Stimulated activated CD8-positive, alpha-beta memory T cell treated with anti-CD3 and anti-CD28 coated beads, Interleukin-2, amount 100 ng/mL, for 1 hour (primary cell): ENCODE results near the gene PSMD9.

Source experiments
- DNase-seq, 2 donors: peaks; one replicate each; pipeline ENCODE4 v3.0.0-alpha.2; 2020; ENCODE audit warnings: low read depth in 2 of 2

The PSMD9 gene

DNA sequence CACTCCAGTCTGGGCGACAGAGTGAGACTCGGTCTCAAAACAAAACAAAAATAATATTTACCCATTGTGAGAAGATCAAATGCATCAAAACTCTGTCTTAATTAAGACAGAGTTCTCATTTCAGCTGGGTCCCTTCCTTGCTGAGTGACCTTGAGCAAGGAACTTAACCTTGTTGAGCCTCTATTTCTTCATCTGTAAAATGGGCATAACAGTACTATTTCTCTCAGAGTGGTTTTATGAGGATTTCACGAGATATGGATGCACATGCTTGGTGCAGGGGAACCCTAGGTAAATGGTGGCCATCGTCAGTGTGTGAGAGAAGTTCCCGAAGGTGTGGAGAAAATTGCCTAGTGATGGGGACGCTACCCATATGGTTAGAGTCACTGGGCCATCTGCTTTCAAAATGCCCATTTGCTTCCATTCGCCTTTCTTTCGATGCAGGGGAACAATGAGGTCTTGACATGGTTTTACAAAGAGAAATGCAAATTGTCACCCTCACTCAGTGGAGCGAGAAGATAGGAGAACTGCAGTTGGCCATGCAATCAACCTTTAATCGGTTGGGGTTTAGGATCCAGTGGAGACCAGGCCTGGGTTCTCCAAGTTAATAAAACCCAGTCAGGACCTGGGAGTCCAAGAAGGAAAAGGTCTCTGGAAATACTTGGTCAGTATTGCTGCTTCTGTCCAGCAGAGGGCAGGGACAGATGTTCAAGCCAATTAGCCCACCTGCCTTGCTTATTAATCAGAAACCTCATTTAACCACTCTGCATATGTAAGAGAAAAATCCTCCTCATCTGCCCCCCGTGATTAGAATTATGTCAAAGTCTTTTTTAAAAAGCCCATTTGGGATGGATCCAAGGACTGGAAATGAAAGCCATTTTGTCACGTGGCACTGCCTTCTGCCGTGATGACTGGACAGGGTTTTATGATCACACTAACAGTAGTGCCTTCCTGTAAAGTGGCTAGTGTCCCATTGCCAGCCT lies 67.0 kb downstream of the PSMD9 start:
- no peak for DNase-seq

DNA sequence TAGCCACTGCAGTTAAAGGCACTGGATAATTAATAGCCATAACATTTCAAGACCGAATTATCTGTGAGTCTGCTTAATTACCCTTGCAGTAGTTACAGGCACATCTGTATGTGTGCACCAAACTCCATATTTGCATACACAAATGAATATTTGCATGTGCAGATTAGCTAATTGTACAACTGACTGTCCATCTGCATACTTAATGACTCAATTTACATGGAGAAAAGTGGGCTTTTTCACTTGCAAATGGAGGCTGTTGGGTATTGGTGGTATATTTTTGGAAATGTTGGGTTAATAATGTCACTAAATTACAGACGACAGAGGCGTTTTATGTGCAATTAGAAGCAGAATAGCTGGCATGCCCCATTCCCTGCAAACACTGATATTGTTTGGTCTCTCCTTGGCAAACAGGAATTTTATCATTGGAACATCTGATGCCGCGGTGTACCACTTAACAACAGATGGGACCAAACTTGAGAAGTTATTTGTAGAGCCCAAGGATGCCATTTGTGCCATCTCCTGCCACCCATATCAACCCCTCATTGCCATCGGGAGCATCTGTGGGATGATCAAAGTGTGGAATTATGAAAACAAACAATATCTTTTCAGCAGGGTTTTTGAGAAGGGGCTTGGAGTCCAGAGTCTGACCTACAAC lies 69.4 kb downstream of the PSMD9 start:
- no peak for DNase-seq

DNA sequence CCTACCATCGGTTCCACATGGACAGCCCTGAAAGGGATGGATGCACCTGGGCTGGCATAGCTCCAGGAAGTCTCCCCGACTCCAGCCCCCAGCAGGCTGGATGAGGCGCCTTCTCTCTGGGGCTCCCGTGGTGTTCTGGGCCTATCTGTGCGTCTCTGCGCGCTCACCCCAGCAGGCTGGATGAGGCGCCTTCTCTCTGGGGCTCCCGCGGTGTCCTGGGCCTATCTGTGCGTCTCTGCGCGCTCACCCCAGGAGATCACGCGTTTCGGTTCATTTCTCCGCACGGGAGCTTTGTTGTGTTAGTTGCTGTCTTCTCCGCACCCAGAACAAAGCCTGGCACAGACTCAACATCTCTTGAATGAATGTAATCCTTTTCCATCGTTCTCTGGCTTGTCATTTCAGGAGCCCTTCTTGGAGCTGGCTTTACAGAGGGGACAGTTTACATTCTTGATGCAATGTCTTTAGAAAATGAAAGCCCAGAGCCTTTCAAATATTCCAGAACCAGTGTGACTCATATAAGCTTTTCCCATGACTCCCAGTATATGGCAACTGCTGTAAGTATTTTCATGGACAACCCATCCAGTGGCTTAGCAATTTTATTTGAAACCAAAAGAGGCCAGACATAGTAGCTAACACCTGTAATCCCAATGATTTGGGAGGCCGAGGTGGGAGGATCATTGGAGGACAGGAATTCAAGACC lies 70.1 kb downstream of the PSMD9 start:
- no peak for DNase-seq

DNA sequence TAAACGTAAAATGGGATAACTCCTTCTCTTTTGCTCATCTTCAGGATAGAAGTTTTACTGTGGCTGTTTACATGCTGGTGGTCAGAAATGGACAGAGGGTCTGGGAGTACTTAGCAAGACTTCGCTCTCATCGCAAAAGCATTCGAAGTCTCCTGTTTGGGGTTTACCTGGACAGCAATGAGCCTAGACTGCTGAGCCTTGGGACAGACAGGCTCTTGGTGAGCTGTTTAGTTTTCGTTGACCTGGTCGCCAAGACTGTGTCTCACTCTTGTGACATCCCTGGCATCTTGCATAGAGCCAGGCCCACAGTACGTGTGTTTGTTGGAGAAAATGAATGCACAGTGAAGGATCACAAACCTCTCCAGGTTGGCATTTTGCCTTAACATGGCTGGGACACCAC lies 72.0 kb downstream of the PSMD9 start:
- DNase-seq: no peak

GRCh38 chr12:121961195-121961879 lies 72.7 kb downstream of the PSMD9 start:
- no peak for DNase-seq

DNA sequence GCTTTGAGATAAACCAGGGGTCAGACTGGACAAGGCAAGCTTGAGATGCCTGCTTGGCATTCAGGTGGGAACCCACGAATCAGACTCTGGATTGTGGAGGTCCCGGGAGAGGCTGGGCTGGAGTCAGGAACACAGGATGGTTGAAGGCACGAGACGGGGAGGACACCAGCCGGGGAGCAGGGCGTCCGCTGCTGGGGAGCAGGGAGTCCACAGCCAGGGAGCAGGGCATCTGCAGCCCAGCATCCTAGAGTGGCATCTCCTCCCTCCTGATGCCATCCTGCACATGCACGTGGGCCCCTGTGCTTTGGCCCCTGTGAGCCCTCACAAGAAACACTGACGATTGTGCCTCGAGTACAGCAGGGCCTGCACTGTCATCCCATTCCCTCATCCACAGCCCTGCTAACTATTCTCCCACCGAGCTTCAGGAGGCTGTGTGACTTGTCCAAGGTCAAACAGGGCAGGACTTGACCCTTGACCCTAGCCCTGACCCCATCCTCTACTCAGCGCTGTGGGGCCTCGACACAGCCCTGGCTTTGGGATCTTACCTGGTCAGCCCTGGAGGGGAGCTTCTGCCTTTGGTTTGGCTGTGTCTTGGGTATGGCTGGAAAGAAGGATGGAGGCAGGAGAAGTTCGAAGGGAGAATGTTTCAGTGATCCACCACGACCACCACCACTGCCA lies 74.9 kb downstream of the PSMD9 start:
- no peak for DNase-seq

GRCh38 chr12:121964813-121965643 lies 76.4 kb downstream of the PSMD9 start:
- no peak for DNase-seq

- DNase-seq: no peak
Observed at GRCh38 chr12:121966959-121967358, 78.4 kb downstream of the PSMD9 start.
